ENCODE data around the gene PRR12.

DNA sequence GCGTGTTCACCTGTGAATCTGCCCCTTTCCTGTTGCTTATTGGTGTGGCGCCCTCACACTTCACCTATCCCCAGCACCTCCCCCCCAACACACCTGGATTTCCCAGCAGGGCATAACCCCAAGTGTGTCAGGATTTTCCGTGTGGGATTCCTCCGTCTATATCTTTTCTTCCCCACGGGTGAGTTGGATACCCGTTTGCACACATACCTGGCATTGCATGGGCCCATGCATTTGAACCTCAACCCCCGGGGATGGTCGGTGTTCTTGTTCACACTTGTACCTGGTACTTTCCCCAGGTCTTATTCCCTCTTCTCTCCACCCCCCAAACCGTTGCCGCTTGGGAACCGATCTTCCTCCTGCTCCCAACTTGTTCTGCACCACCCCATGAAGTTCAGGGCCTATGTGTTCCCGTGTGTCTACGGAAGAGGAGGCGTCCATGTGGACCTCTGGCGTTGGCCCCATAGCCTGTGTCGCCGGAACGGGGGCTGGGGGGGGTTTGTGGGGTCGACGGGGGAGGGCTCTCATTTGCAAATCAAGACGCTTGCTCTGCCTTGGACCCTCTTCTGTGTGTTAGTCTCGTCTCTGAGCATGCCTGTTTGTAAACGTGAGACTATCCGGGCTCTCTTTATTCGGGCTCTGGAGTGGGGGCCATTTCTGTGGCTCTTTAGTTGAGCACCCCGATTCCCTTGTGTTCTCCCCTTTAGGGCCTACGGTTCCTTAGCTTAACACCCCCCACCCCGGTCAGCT, 1.7 kb downstream of the PRR12 start:
- TF ChIP-seq, protein P1, sequence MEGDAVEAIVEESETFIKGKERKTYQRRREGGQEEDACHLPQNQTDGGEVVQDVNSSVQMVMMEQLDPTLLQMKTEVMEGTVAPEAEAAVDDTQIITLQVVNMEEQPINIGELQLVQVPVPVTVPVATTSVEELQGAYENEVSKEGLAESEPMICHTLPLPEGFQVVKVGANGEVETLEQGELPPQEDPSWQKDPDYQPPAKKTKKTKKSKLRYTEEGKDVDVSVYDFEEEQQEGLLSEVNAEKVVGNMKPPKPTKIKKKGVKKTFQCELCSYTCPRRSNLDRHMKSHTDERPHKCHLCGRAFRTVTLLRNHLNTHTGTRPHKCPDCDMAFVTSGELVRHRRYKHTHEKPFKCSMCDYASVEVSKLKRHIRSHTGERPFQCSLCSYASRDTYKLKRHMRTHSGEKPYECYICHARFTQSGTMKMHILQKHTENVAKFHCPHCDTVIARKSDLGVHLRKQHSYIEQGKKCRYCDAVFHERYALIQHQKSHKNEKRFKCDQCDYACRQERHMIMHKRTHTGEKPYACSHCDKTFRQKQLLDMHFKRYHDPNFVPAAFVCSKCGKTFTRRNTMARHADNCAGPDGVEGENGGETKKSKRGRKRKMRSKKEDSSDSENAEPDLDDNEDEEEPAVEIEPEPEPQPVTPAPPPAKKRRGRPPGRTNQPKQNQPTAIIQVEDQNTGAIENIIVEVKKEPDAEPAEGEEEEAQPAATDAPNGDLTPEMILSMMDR (IDR thresholded peaks at IDR 0.05), result no peak
- no peak for TF ChIP-seq POLR2A (IDR thresholded peaks at IDR 0.05)
- TF ChIP-seq EP300 (IDR thresholded peaks at IDR 0.05; ENCODE audit: low read depth), result no peak
